ENCODE measurements around the gene CHST11.

GRCh38 chr12:104477510-104478390 lies 21.0 kb downstream of the CHST11 start:
- TF ChIP-seq, protein P1, sequence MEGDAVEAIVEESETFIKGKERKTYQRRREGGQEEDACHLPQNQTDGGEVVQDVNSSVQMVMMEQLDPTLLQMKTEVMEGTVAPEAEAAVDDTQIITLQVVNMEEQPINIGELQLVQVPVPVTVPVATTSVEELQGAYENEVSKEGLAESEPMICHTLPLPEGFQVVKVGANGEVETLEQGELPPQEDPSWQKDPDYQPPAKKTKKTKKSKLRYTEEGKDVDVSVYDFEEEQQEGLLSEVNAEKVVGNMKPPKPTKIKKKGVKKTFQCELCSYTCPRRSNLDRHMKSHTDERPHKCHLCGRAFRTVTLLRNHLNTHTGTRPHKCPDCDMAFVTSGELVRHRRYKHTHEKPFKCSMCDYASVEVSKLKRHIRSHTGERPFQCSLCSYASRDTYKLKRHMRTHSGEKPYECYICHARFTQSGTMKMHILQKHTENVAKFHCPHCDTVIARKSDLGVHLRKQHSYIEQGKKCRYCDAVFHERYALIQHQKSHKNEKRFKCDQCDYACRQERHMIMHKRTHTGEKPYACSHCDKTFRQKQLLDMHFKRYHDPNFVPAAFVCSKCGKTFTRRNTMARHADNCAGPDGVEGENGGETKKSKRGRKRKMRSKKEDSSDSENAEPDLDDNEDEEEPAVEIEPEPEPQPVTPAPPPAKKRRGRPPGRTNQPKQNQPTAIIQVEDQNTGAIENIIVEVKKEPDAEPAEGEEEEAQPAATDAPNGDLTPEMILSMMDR (IDR thresholded peaks at IDR 0.05; ENCODE audit: borderline replicate concordance, extremely low read depth, low read length, poor library complexity, severe bottlenecking) = no peak
- TF ChIP-seq EZH2 (IDR thresholded peaks at IDR 0.05; ENCODE audit: borderline replicate concordance, low read depth, low read length, severe bottlenecking) = no peak

Data from DND-41 (cell line).